GM21360 (cell line): ENCODE data around the gene RAPGEF2.

ENCODE experiments used
- ATAC-seq: cut with Tn5 transposase; IDR thresholded peaks from one replicate; pipeline ENCODE4 v1.9.1; 2021; ENCODE audit warnings: mild to moderate bottlenecking, moderate library complexity; ENCODE audit not compliant: unreplicated experiment

Gene RAPGEF2

GRCh38 chr4:159395693-159396092 lies 292.8 kb downstream of the RAPGEF2 start:
- ATAC-seq, result no peak

DNA sequence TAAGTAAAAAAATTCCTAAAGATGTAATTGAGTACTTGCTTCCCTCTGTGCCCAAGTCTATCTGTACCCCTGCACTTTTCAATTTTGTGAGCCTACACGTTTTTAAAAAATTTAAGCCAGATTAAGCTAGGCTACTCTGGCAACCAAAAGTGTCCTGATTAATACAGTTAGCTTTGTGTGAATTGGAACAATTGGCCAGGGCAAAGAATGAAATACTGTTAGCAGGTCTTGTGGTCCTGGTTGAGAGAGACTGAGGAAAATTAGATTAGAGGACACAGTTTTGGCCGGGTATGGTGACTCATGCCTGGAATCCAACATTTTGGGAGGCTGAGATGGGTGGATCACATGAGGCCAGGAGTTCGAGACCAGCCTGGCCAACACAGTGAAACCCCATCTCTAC lies 293.3 kb downstream of the RAPGEF2 start:
- no peak for ATAC-seq

DNA sequence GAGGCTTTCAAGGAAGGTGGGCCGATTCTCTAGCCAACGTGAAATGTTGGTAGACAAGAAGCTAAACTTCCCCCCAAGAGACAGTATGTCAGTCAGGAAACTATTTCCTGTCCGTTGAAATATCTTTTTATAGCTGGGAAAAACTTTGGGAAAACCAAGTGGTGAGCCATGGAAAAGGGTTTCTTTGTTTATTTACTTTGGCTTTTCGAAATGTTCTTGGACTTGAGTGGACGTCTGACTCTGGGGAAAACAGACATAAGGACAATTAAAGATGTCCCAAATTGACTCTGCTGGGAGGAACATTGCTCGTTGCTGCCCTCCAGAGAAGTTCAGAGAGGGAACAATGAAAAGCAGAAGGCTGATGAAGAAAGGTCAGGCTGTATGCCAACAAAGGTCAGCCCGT lies 295.4 kb downstream of the RAPGEF2 start:
- no peak for ATAC-seq

DNA sequence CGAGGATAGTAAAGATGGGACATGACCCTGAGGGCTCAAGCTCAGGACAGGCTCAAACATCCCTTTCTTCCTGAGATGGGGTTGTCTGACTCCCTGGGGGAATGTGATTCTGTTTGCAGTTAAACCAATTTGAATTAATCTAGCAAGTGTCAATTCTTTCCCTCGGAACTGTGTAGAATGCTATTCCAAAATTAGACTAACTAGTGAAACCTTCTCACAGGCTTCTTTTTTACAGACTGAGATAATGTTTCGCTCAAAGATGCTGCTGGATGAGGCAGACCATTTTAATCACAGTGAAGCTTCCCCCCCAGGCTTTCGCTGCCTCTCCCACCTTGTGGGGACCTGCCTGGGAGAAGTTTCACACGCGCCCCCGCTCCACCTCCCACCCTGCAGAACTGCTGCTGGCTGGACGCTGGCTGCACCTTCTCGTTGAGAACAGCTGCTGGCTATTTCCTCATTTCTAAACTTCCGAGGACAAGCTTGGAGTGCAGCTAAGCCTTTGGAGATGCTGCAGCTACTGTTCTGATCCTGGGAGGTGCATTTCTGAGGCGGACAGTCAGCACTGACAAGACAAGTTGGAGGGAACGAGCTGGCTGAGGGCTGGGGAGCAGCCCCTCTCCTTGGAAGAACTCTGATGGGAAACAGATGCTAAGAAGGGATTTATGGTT lies 297.8 kb downstream of the RAPGEF2 start:
- no peak for ATAC-seq

- no peak for ATAC-seq
Observed at GRCh38 chr4:159401226-159401712, 298.4 kb downstream of the RAPGEF2 start.

GRCh38 chr4:159401791-159402380 lies 299.0 kb downstream of the RAPGEF2 start:
- ATAC-seq, result no peak
